GM12801 (cell line): ENCODE results near the gene UGCG.

Source experiments
- TF ChIP-seq, protein P1 (sequence below): IDR thresholded peaks from one replicate; pipeline ENCODE4 v1.5.1; 2011; ENCODE audit warnings: control low read depth; ENCODE audit not compliant: insufficient read length; ENCODE audit errors: extremely low read depth

The UGCG gene

DNA sequence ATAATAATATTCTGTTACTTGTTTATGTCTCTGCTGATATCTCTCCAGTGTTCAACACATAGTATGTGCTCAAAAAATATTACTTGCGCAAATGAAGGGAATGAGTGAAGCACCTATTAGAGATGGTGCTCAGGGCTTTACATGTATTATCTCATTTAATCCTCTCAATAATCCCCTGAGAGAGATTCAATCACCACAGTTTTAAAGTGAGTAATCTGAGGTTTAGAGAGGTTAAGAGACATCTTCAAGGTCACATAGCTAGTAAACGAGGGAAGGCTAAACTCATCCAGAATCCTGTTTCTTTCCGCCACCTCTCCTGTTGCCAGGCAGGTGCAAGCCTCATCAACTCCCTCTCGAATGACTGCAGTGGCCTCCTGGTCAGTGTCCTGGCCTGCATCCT lies 82.0 kb downstream of the UGCG start:
- TF ChIP-seq, protein P1, sequence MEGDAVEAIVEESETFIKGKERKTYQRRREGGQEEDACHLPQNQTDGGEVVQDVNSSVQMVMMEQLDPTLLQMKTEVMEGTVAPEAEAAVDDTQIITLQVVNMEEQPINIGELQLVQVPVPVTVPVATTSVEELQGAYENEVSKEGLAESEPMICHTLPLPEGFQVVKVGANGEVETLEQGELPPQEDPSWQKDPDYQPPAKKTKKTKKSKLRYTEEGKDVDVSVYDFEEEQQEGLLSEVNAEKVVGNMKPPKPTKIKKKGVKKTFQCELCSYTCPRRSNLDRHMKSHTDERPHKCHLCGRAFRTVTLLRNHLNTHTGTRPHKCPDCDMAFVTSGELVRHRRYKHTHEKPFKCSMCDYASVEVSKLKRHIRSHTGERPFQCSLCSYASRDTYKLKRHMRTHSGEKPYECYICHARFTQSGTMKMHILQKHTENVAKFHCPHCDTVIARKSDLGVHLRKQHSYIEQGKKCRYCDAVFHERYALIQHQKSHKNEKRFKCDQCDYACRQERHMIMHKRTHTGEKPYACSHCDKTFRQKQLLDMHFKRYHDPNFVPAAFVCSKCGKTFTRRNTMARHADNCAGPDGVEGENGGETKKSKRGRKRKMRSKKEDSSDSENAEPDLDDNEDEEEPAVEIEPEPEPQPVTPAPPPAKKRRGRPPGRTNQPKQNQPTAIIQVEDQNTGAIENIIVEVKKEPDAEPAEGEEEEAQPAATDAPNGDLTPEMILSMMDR, result no peak

DNA sequence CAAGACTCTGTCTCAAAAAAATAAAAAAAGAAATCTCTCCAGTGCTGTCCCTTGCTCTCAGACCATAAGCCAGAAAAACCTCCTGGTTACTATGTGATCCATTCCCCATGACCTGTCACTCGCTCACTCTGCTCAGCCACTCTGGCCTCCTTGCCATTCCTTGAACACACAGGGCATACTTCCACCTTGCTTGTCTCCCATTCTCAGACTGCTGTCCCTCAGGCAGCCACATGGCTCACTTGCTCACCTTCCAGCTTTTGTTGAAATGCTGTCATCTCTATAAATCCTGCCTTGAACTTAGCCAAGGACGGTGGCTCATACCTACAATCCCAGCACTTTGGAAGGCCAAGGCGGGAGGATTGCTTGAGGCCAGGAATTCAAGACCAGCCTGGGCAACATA lies 82.9 kb downstream of the UGCG start:
- TF ChIP-seq, protein P1, result no peak

DNA sequence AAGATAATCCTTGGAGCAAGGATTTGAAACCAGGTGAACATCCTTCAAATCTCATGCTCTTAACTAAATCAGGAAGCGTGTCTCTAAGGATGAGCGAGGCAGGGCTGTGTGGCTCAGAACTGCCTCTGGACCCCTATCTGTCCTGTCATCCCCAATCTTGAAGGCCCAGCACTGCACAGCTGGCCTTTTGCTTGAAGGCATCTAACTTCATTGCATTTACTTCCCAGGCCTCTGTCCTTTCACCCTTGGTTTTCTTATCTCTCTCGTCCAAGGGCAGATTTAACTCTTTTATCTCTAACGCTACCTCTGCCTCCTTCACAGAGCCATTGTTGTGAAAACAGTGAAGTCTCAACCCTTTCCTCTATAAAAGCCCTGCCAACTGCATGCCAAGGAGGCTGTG lies 83.8 kb downstream of the UGCG start:
- TF ChIP-seq, protein P1, result no peak

DNA sequence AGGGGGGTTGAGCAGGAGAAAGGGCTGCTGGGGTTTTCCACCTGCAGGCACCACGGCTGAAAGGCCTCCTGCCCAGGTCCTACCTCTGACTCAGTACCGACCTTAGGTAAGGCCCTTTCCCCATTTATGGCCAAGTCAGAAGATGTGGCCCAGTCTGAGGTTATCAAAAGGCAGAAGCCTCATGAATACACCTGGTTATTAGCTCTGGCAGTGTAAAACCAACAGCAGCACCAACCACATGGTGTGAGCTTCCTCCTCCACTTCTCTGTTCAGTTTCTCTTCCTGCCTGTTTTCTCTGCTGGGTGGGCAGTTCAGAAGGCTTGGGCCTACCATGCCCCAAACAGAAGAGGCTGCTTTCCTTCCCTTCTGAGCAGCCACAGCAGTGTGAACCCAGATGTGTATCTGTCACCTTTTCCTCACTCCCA lies 86.9 kb downstream of the UGCG start:
- TF ChIP-seq, protein P1, result no peak

DNA sequence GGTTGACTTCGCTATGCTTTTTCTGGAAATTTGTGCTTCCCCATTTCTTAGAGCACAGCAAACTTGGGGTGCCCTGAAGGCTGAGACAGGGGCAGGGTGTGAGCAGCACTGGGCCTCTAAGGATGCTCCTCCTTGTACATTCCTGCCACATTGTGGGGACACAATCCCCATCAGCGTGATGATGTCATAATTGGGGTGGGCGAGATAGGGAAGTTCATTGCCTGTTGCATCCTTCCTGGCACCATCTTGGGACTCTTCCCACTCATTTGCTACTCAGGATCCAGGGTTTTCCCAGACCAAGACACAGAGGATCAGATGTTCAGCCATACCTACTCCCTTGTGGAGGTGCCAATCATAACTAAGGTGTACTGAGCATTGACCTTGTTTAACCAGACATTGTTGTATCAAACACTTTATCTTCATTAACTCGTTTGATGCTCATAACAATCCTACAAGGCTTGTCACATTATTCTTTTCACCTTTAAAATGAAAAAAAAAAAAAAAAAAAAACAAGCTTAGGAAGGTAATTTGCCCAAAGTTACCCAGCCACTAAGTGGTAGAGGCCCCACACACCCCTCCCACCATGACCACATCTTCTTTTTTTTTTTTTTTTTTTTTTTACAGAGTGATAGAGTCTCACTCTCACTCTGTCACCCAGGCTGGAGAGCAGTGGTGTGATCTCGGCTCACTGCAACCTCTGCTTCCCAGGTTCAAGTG lies 87.6 kb downstream of the UGCG start:
- TF ChIP-seq, protein P1, result no peak
